Measurements from ENCODE around the gene MAPKAPK3.

Gene MAPKAPK3

GRCh38 chr3:50587806-50588758 lies 28.9 kb upstream of the MAPKAPK3 start:
- peak; percentile 77 to 79 for DNase-seq

DNA sequence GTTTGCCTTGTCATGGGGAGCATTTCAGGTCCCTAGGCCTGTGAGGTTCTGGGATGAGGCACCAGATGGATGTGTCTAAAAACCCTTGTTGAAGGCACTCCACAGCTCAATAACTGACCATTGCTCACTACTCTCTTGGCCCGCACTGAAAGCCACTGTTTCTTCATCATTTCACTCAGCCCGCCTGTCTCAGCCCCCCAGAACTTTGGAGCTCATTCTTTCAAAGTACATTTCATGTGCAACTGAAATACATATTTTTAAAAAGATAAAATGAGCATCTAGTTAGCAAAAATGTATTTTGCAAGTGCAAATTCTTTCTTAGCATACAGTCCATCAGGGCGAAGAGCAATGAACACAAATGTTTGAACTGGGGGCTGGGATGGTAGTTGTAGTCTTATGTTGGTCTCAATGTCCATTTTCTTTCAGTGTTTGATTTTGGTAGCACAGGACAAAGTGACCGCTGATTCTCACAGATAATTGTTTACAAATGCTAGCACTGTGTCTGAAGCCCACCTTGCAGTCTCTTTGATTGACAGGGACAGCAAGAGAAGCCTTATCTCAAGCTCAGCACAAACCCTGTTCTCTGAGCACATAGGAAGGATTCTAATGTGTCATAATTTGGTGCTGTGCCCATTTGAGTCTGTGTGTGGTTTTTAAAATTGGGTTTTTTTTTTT lies 28.1 kb upstream of the MAPKAPK3 start:
- no peak for DNase-seq

DNA sequence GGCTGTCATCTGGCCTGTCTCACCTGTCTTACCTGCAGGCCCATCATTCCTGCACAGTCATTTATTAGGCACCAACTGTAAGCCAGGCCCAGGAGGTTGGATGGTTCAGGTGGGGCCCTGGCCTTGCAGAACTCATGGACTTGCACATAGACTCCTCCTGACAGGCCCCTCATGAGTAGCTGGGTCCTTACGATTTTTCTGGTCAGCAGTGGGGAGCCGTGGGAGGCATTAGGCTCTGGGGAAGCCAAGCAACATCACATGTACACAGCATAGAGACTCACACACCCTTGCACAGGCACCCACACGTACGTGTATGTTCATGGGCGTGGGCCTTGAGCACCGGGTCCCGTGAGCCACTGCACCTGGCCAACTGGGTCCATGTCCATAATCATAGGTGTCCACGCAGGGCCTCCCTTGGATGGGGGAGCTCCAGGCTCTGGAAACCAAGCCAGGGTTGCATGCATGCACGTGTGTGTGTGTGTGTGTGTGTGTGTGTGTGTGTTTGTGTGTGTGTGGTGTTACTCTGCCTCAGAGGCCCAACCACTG lies 25.7 kb upstream of the MAPKAPK3 start:
- no peak for DNase-seq

- no peak for DNase-seq
Measured at GRCh38 chr3:50592568-50592967, 24.4 kb upstream of the MAPKAPK3 start.

- DNase-seq = no peak
Measured at GRCh38 chr3:50594253-50594785, 22.6 kb upstream of the MAPKAPK3 start.

GRCh38 chr3:50599115-50599715 lies 17.7 kb upstream of the MAPKAPK3 start:
- DNase-seq = no peak

DNA sequence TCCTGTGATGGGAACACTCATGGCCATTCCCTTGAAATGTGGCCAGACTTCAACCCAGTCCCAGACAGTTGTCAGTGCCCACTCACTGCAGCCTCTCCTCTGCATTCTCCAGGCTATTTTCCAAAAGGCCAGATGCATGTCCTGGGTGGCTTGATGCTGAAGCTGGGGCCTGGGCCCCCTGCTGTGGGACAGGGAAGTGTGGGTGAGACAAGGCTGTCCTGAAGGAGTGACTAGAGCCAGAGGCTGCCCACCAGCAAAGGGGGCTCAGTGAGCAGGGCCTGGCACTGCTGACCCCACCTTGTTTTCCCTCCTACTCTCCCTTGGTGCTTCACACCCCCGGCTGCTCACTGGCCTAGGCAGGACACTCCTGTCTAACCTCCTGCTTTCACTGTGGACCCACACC lies 17.2 kb upstream of the MAPKAPK3 start:
- no peak for DNase-seq

GRCh38 chr3:50600141-50600753 lies 16.7 kb upstream of the MAPKAPK3 start:
- no peak for DNase-seq

DNA sequence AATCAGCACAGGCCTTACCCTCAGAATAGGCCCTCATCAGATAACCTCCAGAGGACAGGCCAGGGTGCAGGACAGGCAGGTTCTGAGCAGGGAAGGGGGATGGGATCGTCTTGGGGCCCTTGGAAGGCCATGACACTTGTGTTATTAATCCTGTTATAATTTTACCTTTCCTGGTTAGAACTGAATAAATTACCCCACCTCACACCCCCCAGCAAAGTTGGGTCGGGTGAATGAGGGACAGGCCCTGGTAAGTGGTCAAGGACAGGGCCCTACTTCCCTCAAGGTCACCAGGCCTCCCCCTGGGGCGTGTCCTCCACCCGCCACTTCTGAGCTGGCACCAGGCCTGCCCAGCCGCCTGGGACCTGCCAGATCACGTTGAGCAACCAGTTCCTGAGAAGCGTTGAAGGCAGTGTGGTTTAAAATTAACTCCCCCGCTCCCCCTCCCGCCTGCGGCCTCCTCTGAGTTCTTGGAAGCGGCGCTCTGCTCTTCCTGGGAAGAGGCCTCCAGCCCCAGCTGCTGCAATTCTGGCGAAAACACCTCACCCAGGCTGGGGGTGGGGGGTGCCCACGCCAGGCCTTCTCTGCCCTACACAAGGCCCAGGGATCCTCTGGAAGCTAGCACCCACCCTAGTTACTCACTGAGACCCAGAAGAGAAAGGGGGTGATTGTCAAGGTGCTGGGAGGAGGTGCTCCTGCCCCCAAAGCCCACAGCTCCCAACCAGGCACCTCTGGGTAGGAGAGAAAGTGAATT lies 15.9 kb upstream of the MAPKAPK3 start:
- peak; percentile 87 to 96 for DNase-seq

DNA sequence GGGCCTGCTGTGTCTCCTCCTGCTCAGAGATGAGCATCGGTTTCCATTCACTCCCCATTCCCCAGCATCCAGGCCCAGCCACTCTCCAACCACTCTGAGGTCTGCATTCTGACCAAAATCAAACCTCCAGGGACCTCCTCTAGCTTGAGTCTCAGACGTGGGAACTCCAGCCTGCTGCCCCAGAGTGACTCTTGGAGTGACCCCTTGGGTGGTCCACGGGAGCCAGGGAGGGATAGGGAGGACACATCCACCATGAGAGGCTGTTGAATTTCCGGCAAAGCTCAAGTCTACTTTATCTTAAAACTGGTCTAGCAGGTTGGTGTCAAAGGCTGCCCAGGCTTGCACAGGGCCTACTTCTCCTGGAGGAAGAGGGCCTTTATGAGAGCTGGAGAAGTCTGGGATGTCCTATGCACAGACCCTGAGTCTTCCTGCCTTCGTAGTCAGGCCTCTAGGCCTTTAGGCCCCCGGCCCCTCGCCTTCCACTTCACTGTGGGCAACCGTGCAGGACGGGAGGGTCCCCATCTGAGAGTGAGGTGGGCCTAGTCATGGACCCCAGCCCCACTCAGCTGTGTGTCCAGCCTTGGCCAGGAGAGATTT lies 14.3 kb upstream of the MAPKAPK3 start:
- DNase-seq = no peak

GRCh38 chr3:50603261-50604109 lies 13.5 kb upstream of the MAPKAPK3 start:
- DNase-seq = no peak

- no peak for DNase-seq
Measured at GRCh38 chr3:50604110-50604621, 12.8 kb upstream of the MAPKAPK3 start.

- DNase-seq = no peak
Measured at GRCh38 chr3:50604628-50605588, 12.0 kb upstream of the MAPKAPK3 start.

- peak in 1 of 2 experiments; percentile 19 for DNase-seq
Measured at GRCh38 chr3:50605901-50606326, 11.0 kb upstream of the MAPKAPK3 start.

- DNase-seq = peak in 1 of 2 experiments; percentile 35
Measured at GRCh38 chr3:50606596-50606995, 10.4 kb upstream of the MAPKAPK3 start.

DNA sequence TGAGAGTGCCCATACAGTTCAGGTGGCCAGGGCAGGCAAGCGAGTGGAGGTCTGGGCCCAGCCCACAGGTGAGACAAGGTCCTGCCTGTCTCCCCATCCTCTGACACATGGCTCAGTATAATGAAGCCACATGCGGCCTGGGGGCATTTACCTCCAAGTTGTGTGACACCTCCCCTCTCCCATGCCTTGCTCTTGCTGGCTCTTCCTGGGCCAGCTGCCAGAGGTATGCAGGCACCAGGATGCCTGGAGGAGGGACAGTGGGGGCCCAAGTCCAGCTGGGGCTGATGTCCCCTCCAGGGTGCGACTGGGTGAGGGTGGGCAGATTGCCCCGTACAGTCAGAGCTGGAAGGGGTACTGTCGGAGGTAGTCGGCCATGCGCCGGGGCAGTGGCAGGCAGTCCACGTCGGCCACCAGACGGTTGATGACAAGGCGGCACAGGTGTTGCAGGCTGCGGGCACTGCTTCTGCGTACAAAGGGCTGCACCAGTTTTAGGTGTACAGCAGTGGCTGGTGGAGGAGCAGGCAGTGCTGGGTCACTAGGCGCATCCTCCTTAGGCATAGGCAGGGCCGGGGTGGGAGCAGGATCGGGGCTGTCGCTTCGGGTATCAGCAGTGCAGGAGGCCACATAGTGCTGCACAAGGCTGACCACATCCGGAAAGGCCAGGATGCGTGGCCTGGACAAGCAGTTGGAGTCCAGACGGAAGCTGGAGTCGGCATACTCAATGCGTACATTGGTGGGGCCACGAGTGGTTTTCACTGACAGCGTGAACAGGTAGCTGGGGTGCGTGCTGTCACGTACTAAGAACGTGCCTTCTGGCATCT lies 9.5 kb upstream of the MAPKAPK3 start:
- peak in 1 of 2 experiments; percentile 10 for DNase-seq

GRCh38 chr3:50608278-50608677 lies 8.7 kb upstream of the MAPKAPK3 start:
- no peak for DNase-seq
